GM21381 (cell line): Measurements from ENCODE around the gene TNIP1.

Experiments
- ATAC-seq: cut with Tn5 transposase; IDR thresholded peaks from one replicate; pipeline ENCODE4 v1.9.1; 2021; ENCODE audit warnings: mild to moderate bottlenecking, moderate library complexity; ENCODE audit not compliant: unreplicated experiment

TNIP1 gene

GRCh38 chr5:151005187-151005949 lies 75.5 kb downstream of the TNIP1 start:
- no peak for ATAC-seq

- no peak for ATAC-seq
Measured at GRCh38 chr5:151004499-151004898, 76.3 kb downstream of the TNIP1 start.

- no peak for ATAC-seq
Measured at GRCh38 chr5:151003503-151003860, 77.4 kb downstream of the TNIP1 start.

GRCh38 chr5:151002681-151003502 lies 77.9 kb downstream of the TNIP1 start:
- no peak for ATAC-seq

GRCh38 chr5:151002250-151002649 lies 78.6 kb downstream of the TNIP1 start:
- no peak for ATAC-seq

- no peak for ATAC-seq
Measured at GRCh38 chr5:151001436-151001835, 79.4 kb downstream of the TNIP1 start.

GRCh38 chr5:150999704-151000442 lies 81.0 kb downstream of the TNIP1 start:
- no peak for ATAC-seq

GRCh38 chr5:150993826-150994412 lies 86.9 kb downstream of the TNIP1 start:
- no peak for ATAC-seq

- ATAC-seq: no peak
Measured at GRCh38 chr5:150993422-150993821, 87.4 kb downstream of the TNIP1 start.

GRCh38 chr5:150992705-150993104 lies 88.1 kb downstream of the TNIP1 start:
- ATAC-seq: no peak

GRCh38 chr5:150989695-150990094 lies 91.1 kb downstream of the TNIP1 start:
- no peak for ATAC-seq

- no peak for ATAC-seq
Measured at GRCh38 chr5:150987746-150988145, 93.1 kb downstream of the TNIP1 start.
